ENCODE measurements around the gene UACA. TPM values are rescaled to one million over a fixed set of nuclear protein-coding genes. Genes with fewer than 3 reads are reported as not detected.

The UACA gene
- total RNA-seq, 1 experiment from 2014 or later: 38.0 TPM

GRCh38 chr15:70625438-70625837, 137.9 kb downstream of the UACA start:
- no peak overlapping the region for H3K27ac ChIP-seq (ENCODE audit: insufficient read length, low read depth, low read length)
- H2BK5ac ChIP-seq (ENCODE audit: insufficient read length, low read length): no peak overlapping the region
- no peak overlapping the region for H3K27ac Mint-ChIP-seq
- H2BK12ac ChIP-seq (ENCODE audit: insufficient read length, low read depth, low read length): no peak overlapping the region
- H3K27me3 ChIP-seq (ENCODE audit: insufficient read depth, low read length): no peaks in the 10 kb centered on the region
- peaks cover 18% of the 10 kb centered on the region for H3K27me3 Mint-ChIP-seq (ENCODE audit: low read depth)
- H3K23me2 ChIP-seq (ENCODE audit: insufficient read length, low read depth, low read length, poor library complexity, severe bottlenecking): no peaks in the 10 kb centered on the region
- no peak overlapping the region for H4K8ac ChIP-seq (replicated peaks; ENCODE audit: insufficient read length, low read depth, low read length)
- H4K91ac ChIP-seq (ENCODE audit: insufficient read length, low read depth, low read length): no peak overlapping the region
- no peak overlapping the region for H3K14ac ChIP-seq (ENCODE audit: insufficient read depth, low read length)
- no peak overlapping the region for H3K18ac ChIP-seq (ENCODE audit: insufficient read length, low read depth, low read length)
- no peaks in the 10 kb centered on the region for H3K79me1 ChIP-seq (ENCODE audit: insufficient read depth, low read depth, low read length, poor library complexity, severe bottlenecking)
- no peak overlapping the region for H2BK120ac ChIP-seq (ENCODE audit: low read depth, low read length, poor library complexity, severe bottlenecking)
- no peak overlapping the region for H2BK15ac ChIP-seq (ENCODE audit: low read depth, low read length)
- H3K4me1 ChIP-seq (ENCODE audit: insufficient read depth, low read length): peaks cover 4% of the 10 kb centered on the region; the same call in 1 of the 2 replicates
- H3K56ac ChIP-seq (ENCODE audit: insufficient read length, low read depth, low read length): no peak overlapping the region
- H3K4me3 Mint-ChIP-seq: no peak overlapping the region
- no peaks in the 10 kb centered on the region for H3K9me3 ChIP-seq (ENCODE audit: control insufficient read depth, low read depth, low read length)
- H3K23ac ChIP-seq (ENCODE audit: insufficient read length, low read depth, low read length): no peak overlapping the region
- H3K79me2 ChIP-seq (ENCODE audit: insufficient read depth, low read length): no peaks in the 10 kb centered on the region
- H2AFZ ChIP-seq (ENCODE audit: low read length): no peak overlapping the region
- TF ChIP-seq, protein P1, sequence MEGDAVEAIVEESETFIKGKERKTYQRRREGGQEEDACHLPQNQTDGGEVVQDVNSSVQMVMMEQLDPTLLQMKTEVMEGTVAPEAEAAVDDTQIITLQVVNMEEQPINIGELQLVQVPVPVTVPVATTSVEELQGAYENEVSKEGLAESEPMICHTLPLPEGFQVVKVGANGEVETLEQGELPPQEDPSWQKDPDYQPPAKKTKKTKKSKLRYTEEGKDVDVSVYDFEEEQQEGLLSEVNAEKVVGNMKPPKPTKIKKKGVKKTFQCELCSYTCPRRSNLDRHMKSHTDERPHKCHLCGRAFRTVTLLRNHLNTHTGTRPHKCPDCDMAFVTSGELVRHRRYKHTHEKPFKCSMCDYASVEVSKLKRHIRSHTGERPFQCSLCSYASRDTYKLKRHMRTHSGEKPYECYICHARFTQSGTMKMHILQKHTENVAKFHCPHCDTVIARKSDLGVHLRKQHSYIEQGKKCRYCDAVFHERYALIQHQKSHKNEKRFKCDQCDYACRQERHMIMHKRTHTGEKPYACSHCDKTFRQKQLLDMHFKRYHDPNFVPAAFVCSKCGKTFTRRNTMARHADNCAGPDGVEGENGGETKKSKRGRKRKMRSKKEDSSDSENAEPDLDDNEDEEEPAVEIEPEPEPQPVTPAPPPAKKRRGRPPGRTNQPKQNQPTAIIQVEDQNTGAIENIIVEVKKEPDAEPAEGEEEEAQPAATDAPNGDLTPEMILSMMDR (conservative IDR thresholded peaks at IDR 0.05): no peak
- no peaks in the 10 kb centered on the region for H4K20me1 ChIP-seq (ENCODE audit: control insufficient read depth, insufficient read depth, insufficient read length)
- no peak for DNase-seq
- no peak overlapping the region for H3K4ac ChIP-seq (ENCODE audit: low read depth, low read length)
- no peak overlapping the region for H2AK5ac ChIP-seq (ENCODE audit: insufficient read length, low read length)
- no peak overlapping the region for H3K9ac ChIP-seq (ENCODE audit: extremely low read depth, insufficient read length, low read length)
- H2BK20ac ChIP-seq (ENCODE audit: low read depth, low read length, poor library complexity, severe bottlenecking): no peak overlapping the region
- H3T11ph ChIP-seq (ENCODE audit: low read length): no peak overlapping the region
- peaks cover 15 to 19% of the 10 kb centered on the region in 2 experiments for H3K4me1 Mint-ChIP-seq
- H3K4me2 ChIP-seq (ENCODE audit: insufficient read depth, insufficient read length, low read length): no peak overlapping the region
- no peak overlapping the region for H4K5ac ChIP-seq (ENCODE audit: insufficient read length, low read depth, low read length)
- WGBS (ENCODE audit: extremely low coverage, insufficient read length, low lambda C conversion rate): no CpG with 5 or more reads among the region's 3 CpGs
- H3K36me3 Mint-ChIP-seq (ENCODE audit: insufficient read depth in 1 of 3, low read depth in 3 of 3): peaks cover 4 to 17% (median 5%) of the 10 kb centered on the region in 3 experiments
- H3K9me3 Mint-ChIP-seq: peaks cover 24 to 25% of the 10 kb centered on the region in 2 experiments

All from H9 (cell line).